OCI-LY1 (cell line): ENCODE data around the gene TBPL2.

ENCODE experiments used
- CTCF ChIP-seq: fragments of 200-600 bp; sonication (generic), shearing (Covaris generic); IDR thresholded peaks from 2 replicates; pipeline ENCODE4 v1.5.1; 2017; ENCODE audit warnings: mild to moderate bottlenecking, antibody characterized with exemption, low read length, moderate library complexity, mixed read lengths
- EZH2 ChIP-seq: fragments of 200-600 bp; sonication (generic), shearing (Covaris generic); IDR thresholded peaks from 2 replicates; pipeline ENCODE4 v1.8.0; 2017; ENCODE audit warnings: borderline replicate concordance, mixed run types, mild to moderate bottlenecking, antibody characterized with exemption, low read length, moderate library complexity, mixed read lengths

DNA sequence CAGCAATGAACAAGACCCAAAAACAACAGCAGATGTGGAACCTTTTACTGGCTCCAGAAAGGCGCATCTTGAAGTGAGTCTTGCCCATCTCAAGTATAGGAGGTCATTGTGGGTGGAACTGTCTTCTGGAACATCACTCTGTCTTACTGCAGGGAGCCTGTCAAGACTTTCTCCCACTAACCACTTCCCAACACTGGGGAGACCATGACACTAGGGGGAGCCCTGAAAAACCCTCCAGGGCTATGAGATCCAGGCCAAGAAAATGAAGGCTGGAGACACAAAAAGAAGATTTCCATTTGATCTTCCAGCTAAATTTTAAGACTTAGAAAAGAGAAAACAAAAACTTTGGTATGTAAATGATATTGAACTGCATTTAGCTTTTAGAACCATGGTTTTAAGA is 15.3 kb downstream of the TBPL2 start:
- TF ChIP-seq CTCF (no peak), EZH2 (no peak)
